Osteoblast (primary cell): Measurements from ENCODE around the gene RGS17. TPM values are rescaled to one million over a fixed set of nuclear protein-coding genes. Genes with fewer than 3 reads are reported as not detected.

ENCODE experiments used
- DNase-seq: peaks from one replicate; pipeline ENCODE4 v3.0.0; 2011; ENCODE audit warnings: low spot score, mixed read lengths; ENCODE audit not compliant: insufficient read length; ENCODE audit errors: missing footprints
- H2AFZ ChIP-seq: 2 replicates; pipeline ENCODE4 v1.6.0; 2011; ENCODE audit warnings: mild to moderate bottlenecking, low read length
- H3K27ac ChIP-seq: 2 replicates; pipeline ENCODE4 v1.5.1; 2011; ENCODE audit warnings: mild to moderate bottlenecking, low read depth, low read length, moderate library complexity
- H3K27me3 ChIP-seq: 2 replicates; pipeline ENCODE4 v1.6.0; 2012; ENCODE audit warnings: mild to moderate bottlenecking, control low read depth, inconsistent platforms, low read length, moderate library complexity; ENCODE audit not compliant: insufficient read depth
- H3K36me3 ChIP-seq: 2 replicates; pipeline ENCODE4 v1.5.1; 2011; ENCODE audit warnings: mild to moderate bottlenecking, low read length, control low read depth, moderate library complexity; ENCODE audit not compliant: insufficient read depth
- H3K4me1 ChIP-seq: 2 replicates; pipeline ENCODE4 v1.5.1; 2011; ENCODE audit warnings: mild to moderate bottlenecking, low read length, control low read depth, moderate library complexity; ENCODE audit not compliant: insufficient read depth
- H3K4me2 ChIP-seq: 2 replicates; pipeline ENCODE4 v1.6.0; 2011; ENCODE audit warnings: mild to moderate bottlenecking, low read length; ENCODE audit not compliant: insufficient read depth
- H3K4me3 ChIP-seq: fragments of 200-600 bp; sonication (generic); 3 replicates; pipeline ENCODE4 v1.5.1; 2012; ENCODE audit warnings: mild to moderate bottlenecking, low read length, inconsistent platforms; ENCODE audit not compliant: insufficient read depth
- H3K79me2 ChIP-seq: 2 replicates; pipeline ENCODE4 v1.6.0; 2012; ENCODE audit warnings: mild to moderate bottlenecking, low read length, control low read depth, inconsistent platforms; ENCODE audit not compliant: insufficient read depth
- H3K9me3 ChIP-seq: 2 replicates; pipeline ENCODE4 v1.5.1; 2011; ENCODE audit warnings: low read depth, low read length, control low read depth
- H4K20me1 ChIP-seq: 2 replicates; pipeline ENCODE4 v1.6.0; 2012; ENCODE audit warnings: mild to moderate bottlenecking, low read length, control low read depth; ENCODE audit not compliant: insufficient read depth
- CTCF ChIP-seq: IDR thresholded peaks from 2 replicates; pipeline ENCODE4 v1.5.1; 2011; ENCODE audit warnings: mild to moderate bottlenecking, low read depth, low read length, moderate library complexity; ENCODE audit errors: extremely low read depth
- total RNA-seq: library from RNA; depleted of rRNA; stranded (reverse); fragments of >200 nt; gene quantifications from 2 replicates; pipeline ENCODE4 v1.2.3, GENCODE V29; 2012

Gene RGS17
- total RNA-seq, 1 donor, result 1.4 TPM

GRCh38 chr6:153028963-153029362 is 102.1 kb downstream of the RGS17 start:
- Histone ChIP-seq H4K20me1 (no peaks in the 10 kb centered on the region), H3K27me3 (no peaks in the 10 kb centered on the region), H3K4me3 (no peak overlapping the region), H2AFZ (no peak overlapping the region), H3K36me3 (no peaks in the 10 kb centered on the region), H3K4me1 (peaks cover 5% of the 10 kb centered on the region), H3K79me2 (no peaks in the 10 kb centered on the region), H3K9me3 (no peaks in the 10 kb centered on the region), H3K27ac (peak overlapping the region; percentile 52), H3K4me2 (no peak overlapping the region)
- no peak for TF ChIP-seq CTCF
- no peak for DNase-seq

- Histone ChIP-seq H3K4me1 (peaks cover 5% of the 10 kb centered on the region), H3K79me2 (no peaks in the 10 kb centered on the region), H3K4me3 (no peak overlapping the region), H3K4me2 (no peak overlapping the region), H2AFZ (no peak overlapping the region), H3K36me3 (no peaks in the 10 kb centered on the region), H3K27me3 (no peaks in the 10 kb centered on the region), H3K27ac (peak overlapping the region; percentile 52), H3K9me3 (no peaks in the 10 kb centered on the region), H4K20me1 (no peaks in the 10 kb centered on the region)
- TF ChIP-seq CTCF, result no peak
- DNase-seq, result no peak
Measured at GRCh38 chr6:153028286-153028685, 102.8 kb downstream of the RGS17 start.

- H3K27ac ChIP-seq, result peak overlapping the region; percentile 52
- H3K4me3 ChIP-seq, result no peak overlapping the region
- H3K4me2 ChIP-seq, result no peak overlapping the region
- H3K27me3 ChIP-seq, result no peaks in the 10 kb centered on the region
- H3K79me2 ChIP-seq, result no peaks in the 10 kb centered on the region
- H3K9me3 ChIP-seq, result no peaks in the 10 kb centered on the region
- H3K36me3 ChIP-seq, result no peaks in the 10 kb centered on the region
- no peak for TF ChIP-seq CTCF
- no peak for DNase-seq
- peaks cover 5% of the 10 kb centered on the region for H3K4me1 ChIP-seq
- H2AFZ ChIP-seq, result no peak overlapping the region
- no peaks in the 10 kb centered on the region for H4K20me1 ChIP-seq
Measured at GRCh38 chr6:153027480-153027879, 103.6 kb downstream of the RGS17 start.

GRCh38 chr6:153024709-153025017 is 106.4 kb downstream of the RGS17 start:
- Histone ChIP-seq H3K4me1 (peaks cover 5% of the 10 kb centered on the region), H3K36me3 (no peaks in the 10 kb centered on the region), H3K4me3 (no peak overlapping the region), H3K79me2 (no peaks in the 10 kb centered on the region), H2AFZ (no peak overlapping the region), H3K9me3 (no peaks in the 10 kb centered on the region), H4K20me1 (no peaks in the 10 kb centered on the region), H3K27me3 (no peaks in the 10 kb centered on the region), H3K27ac (no peak overlapping the region), H3K4me2 (no peak overlapping the region)
- TF ChIP-seq CTCF, result no peak
- DNase-seq, result no peak
